ENCODE data around the gene ARHGAP8. TPM values are rescaled to one million over a fixed set of nuclear protein-coding genes. Genes with fewer than 3 reads are reported as not detected.
"Not testable (repeated sequence)": the region's sequence is repeated elsewhere in the genome, so short reads cannot be mapped to it uniquely, and the experiment has no call there.

Gene ARHGAP8
- total and polyA plus RNA-seq, 4 donors: 1.4 to 3.0 TPM; not detected in 2

- no peak overlapping the region for H3K27ac ChIP-seq (ENCODE audit: low read depth in 1 of 2, low read length in 2 of 2)
- peak; percentile 65 for ATAC-seq (ENCODE audit: low FRiP score)
- 38 to 40% methylated on average over 27 to 28 of the region's 28 CpGs for WGBS, 2 donors
Observed at GRCh38 chr22:44735518-44736428, 16.6 kb upstream of the ARHGAP8 start.

DNA sequence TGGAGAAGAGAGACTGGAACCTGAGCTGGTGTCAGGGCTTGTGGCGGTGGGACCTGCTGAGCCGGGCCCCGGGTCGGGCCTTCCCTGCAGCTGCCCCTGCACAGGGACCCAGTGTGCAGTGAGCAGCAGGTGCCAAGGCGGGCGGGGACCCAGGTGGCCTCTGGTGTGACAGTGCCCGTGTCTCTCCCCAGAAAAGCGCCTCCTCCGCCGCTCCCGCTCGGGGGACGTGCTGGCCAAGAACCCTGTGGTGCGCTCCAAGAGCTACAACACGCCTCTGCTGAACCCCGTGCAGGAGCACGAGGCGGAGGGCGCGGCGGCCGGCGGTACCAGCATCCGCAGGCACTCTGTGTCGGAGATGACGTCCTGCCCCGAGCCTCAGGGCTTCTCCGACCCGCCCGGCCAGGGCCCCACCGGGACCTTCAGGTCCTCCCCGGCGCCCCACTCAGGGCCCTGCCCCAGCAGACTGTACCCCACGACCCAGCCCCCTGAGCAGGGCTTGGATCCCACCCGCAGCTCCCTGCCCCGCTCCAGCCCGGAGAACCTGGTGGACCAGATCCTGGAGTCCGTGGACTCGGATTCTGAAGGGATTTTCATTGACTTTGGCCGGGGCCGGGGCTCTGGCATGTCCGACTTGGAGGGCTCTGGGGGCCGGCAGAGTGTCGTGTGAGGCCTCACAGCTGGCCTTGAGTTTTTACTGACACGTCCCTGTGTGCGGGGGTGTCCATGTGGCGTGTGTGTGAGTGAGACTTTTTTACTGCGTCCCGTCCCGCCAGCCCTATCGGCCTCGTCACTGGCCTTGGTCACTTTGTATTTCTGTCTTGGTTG is 15.6 kb upstream of the ARHGAP8 start:
- H3K36me3 ChIP-seq (ENCODE audit: control insufficient read depth in 1 of 2, insufficient read depth in 2 of 2, low read length in 1 of 2): no peaks in the 10 kb centered on the region
- DNase-seq: no peak
- intact Hi-C loops (cut with DNase I): loop anchor here in 1 of 2 donors (5.0 kb wide), 1 partner anchor 39 kb away; no protein-coding TSS in a partner anchor
- no peaks in the 10 kb centered on the region for H3K9me3 ChIP-seq (ENCODE audit: control insufficient read depth, low read length)
- no peak for ATAC-seq (ENCODE audit: low FRiP score)
- no peak overlapping the region for H3K4me3 ChIP-seq (ENCODE audit: low read length in 2 of 2)
- H3K27me3 ChIP-seq (ENCODE audit: control insufficient read depth in 1 of 2, insufficient read depth in 2 of 2, low read length in 1 of 2): no peaks in the 10 kb centered on the region
- H3K27ac ChIP-seq (ENCODE audit: low read depth in 1 of 2, low read length in 2 of 2): no peak overlapping the region
- no peaks in the 10 kb centered on the region for H3K4me1 ChIP-seq (ENCODE audit: control insufficient read depth in 1 of 2, insufficient read depth in 2 of 2, low read length in 2 of 2)
- 64 to 69% methylated on average over 51 to 52 of the region's 52 CpGs for WGBS, 2 donors

More at GRCh38 chr22:44735518-44736428, 16.6 kb upstream of the ARHGAP8 start:
- peak; percentile 78 to 92 for DNase-seq
- no peak overlapping the region for H3K4me3 ChIP-seq (ENCODE audit: low read length in 2 of 2)
- H3K9me3 ChIP-seq (ENCODE audit: control insufficient read depth, low read length): no peaks in the 10 kb centered on the region
- intact Hi-C loops (cut with DNase I): loop anchor here (2.0 to 5.0 kb wide), 2 partner anchors 38 to 39 kb away; no protein-coding TSS in a partner anchor
- H3K27me3 ChIP-seq (ENCODE audit: control insufficient read depth in 1 of 2, insufficient read depth in 2 of 2, low read length in 1 of 2): no peaks in the 10 kb centered on the region
- H3K36me3 ChIP-seq (ENCODE audit: control insufficient read depth in 1 of 2, insufficient read depth in 2 of 2, low read length in 1 of 2): no peaks in the 10 kb centered on the region
- no peaks in the 10 kb centered on the region for H3K4me1 ChIP-seq (ENCODE audit: control insufficient read depth in 1 of 2, insufficient read depth in 2 of 2, low read length in 2 of 2)

DNA sequence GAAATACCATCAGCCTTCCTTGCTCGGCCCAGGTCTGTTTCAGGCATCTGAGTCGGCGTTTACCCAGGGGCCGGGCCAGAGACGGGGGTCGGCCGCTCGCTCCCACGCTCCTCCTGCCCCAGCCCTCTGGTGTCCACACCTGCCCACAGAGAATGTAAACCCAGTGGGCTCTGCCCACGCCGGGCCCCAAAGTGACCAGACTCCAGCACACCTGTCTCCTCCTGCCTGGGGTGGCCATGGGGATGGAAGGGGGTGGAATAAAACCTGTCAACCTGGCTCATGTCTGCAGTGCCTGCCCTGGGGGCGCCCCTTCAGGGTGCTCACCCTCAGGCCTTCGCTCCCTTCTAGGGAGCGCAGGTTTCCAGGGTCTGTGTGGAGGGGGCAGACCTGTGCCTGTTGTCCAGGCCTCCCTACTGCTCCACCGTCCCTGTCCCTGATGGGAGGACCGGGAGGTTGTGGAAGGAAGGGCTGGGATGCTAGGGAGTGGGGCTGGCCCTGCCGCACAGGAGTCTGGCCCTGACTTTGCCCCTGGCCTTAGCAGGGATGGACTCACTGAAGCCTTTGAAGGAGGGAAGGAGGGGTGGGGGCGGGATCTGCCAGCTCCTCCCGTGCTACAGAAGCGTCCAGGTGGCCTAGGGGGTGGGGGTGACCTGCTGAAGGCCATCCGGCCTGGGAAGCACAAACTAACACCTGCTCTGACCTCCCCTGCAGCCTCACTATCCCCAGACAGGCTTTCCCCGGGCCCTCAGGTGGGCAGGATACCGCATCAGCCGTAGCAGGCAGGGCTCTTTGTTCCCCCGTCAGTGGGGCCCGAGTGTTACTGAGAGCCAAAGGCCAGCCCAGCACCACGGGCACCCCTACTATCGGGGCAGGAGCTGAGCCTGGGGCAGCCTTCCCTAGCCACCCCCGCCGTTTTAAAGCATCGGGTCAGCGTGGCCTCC is 14.7 kb upstream of the ARHGAP8 start:
- no peak overlapping the region for H3K27ac ChIP-seq (ENCODE audit: low read depth in 1 of 2, low read length in 2 of 2)
- H3K4me3 ChIP-seq (ENCODE audit: low read length in 2 of 2): no peak overlapping the region
- no peak for ATAC-seq (ENCODE audit: low FRiP score)
- no peaks in the 10 kb centered on the region for H3K4me1 ChIP-seq (ENCODE audit: control insufficient read depth in 1 of 2, insufficient read depth in 2 of 2, low read length in 2 of 2)
- intact Hi-C loops (cut with DNase I): loop anchor here in 1 of 2 donors (5.0 kb wide), 1 partner anchor 40 kb away; no protein-coding TSS in a partner anchor
- H3K9me3 ChIP-seq (ENCODE audit: control insufficient read depth, low read length): no peaks in the 10 kb centered on the region
- H3K27me3 ChIP-seq (ENCODE audit: control insufficient read depth in 1 of 2, insufficient read depth in 2 of 2, low read length in 1 of 2): no peaks in the 10 kb centered on the region
- DNase-seq: no peak
- no peaks in the 10 kb centered on the region for H3K36me3 ChIP-seq (ENCODE audit: control insufficient read depth in 1 of 2, insufficient read depth in 2 of 2, low read length in 1 of 2)
- WGBS, 2 donors: 43 to 50% methylated on average over 31 to 32 of the region's 32 CpGs

GRCh38 chr22:44738347-44738715 is 14.0 kb upstream of the ARHGAP8 start:
- intact Hi-C loops (cut with DNase I): loop anchor here in 1 of 2 donors (5.0 kb wide), 1 partner anchor 41 kb away; no protein-coding TSS in a partner anchor
- ATAC-seq (ENCODE audit: low FRiP score) (no peak), DNase-seq (no peak)

DNA sequence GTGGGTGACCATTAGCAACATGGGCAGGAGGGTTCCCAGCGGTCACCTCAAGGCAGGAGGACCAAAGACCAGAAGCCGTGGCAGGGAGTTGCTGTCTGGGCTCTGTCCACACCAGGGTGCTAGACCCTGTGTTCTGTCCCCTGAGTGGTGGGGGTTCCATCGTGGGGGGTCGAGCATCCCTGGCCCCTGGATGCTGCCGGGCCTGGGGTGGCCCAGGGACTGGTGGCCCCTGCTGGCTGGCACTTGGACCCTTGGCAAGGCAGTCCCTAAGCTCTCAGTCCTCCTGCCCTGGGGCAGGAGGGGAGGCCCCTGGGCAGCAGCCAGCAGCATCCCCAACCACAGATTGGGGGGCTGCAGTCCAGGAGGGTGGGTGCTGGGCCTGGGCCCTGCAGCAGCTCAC is 13.4 kb upstream of the ARHGAP8 start:
- H3K27ac ChIP-seq (ENCODE audit: low read depth in 1 of 2, low read length in 2 of 2): no peak overlapping the region
- ATAC-seq (ENCODE audit: low FRiP score) (no peak), DNase-seq (no peak)
- no peaks in the 10 kb centered on the region for H3K36me3 ChIP-seq (ENCODE audit: control insufficient read depth in 1 of 2, insufficient read depth in 2 of 2, low read length in 1 of 2)
- no peaks in the 10 kb centered on the region for H3K27me3 ChIP-seq (ENCODE audit: control insufficient read depth in 1 of 2, insufficient read depth in 2 of 2, low read length in 1 of 2)
- H3K4me1 ChIP-seq (ENCODE audit: control insufficient read depth in 1 of 2, insufficient read depth in 2 of 2, low read length in 2 of 2): no peaks in the 10 kb centered on the region
- H3K4me3 ChIP-seq (ENCODE audit: low read length in 2 of 2): no peak overlapping the region
- intact Hi-C loops (cut with DNase I): loop anchor here in 1 of 2 donors (5.0 kb wide), 1 partner anchor 42 kb away; no protein-coding TSS in a partner anchor
- 59 to 83% methylated on average over 4 to 5 of the region's 5 CpGs for WGBS, 2 donors
- no peaks in the 10 kb centered on the region for H3K9me3 ChIP-seq (ENCODE audit: control insufficient read depth, low read length)

More at GRCh38 chr22:44738347-44738715, 14.0 kb upstream of the ARHGAP8 start:
- Histone ChIP-seq H3K36me3 (ENCODE audit: control insufficient read depth in 1 of 2, insufficient read depth in 2 of 2, low read length in 1 of 2) (no peaks in the 10 kb centered on the region), H3K4me3 (ENCODE audit: low read length in 2 of 2) (no peak overlapping the region), H3K27me3 (ENCODE audit: control insufficient read depth in 1 of 2, insufficient read depth in 2 of 2, low read length in 1 of 2) (no peaks in the 10 kb centered on the region), H3K4me1 (ENCODE audit: control insufficient read depth in 1 of 2, insufficient read depth in 2 of 2, low read length in 2 of 2) (no peaks in the 10 kb centered on the region), H3K9me3 (ENCODE audit: control insufficient read depth, low read length) (no peaks in the 10 kb centered on the region), H3K27ac (ENCODE audit: low read depth in 1 of 2, low read length in 2 of 2) (no peak overlapping the region)
- 32 to 40% methylated on average over 14 of the region's 14 CpGs for WGBS, 2 donors

DNA sequence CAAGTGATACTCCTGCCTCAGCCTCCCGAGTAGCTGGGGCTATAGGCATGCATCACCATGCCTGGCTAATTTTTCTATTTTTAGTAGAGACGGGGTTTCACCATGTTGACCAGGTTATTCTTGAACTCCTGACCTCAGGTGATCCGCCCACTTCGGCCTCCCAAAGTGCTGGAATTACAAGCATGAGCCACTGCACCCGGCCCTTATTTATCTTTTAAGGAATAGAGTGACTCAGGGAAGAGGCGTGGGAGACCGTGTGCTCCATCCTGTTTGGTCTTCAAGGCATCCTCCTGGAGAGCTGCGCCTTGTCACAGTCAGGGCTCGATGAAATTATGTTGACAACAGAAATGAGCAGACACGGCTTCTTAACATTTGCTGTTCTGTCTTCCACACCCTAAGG is 12.7 kb upstream of the ARHGAP8 start:
- H3K27ac ChIP-seq (ENCODE audit: low read depth in 1 of 2, low read length in 2 of 2); ATAC-seq (ENCODE audit: low FRiP score); H3K4me1 ChIP-seq (ENCODE audit: control insufficient read depth in 1 of 2, insufficient read depth in 2 of 2, low read length in 2 of 2); H3K4me3 ChIP-seq (ENCODE audit: low read length in 2 of 2); H3K36me3 ChIP-seq (ENCODE audit: control insufficient read depth in 1 of 2, insufficient read depth in 2 of 2, low read length in 1 of 2); H3K27me3 ChIP-seq (ENCODE audit: control insufficient read depth in 1 of 2, insufficient read depth in 2 of 2, low read length in 1 of 2); DNase-seq; H3K9me3 ChIP-seq (ENCODE audit: control insufficient read depth, low read length): not testable (repeated sequence)
- intact Hi-C loops (cut with DNase I): loop anchor here in 1 of 2 donors (5.0 kb wide), 1 partner anchor 42 kb away; no protein-coding TSS in a partner anchor
- 42 to 49% methylated on average over 10 of the region's 10 CpGs for WGBS, 2 donors

DNA sequence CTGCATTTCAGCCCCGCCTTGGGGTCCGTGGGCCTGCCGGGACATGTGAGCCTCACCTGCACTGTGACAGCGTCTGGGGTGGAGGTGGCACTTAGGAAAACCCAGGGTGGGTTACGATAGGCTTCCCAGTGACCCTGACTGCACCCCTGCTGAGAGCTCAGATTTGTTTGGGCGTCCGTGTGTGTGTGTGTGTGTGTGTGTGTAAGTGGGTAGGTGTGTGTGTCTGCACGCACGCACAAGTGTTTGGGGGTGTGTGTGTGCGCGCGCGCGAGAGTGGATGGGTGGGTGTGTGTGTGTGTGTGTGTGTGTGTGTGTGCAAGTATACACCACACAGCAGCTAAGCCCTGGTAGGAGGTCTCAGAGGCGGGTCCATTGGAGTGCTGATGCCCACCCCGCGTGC is 12.1 kb upstream of the ARHGAP8 start:
- H3K27me3 ChIP-seq (ENCODE audit: control insufficient read depth in 1 of 2, insufficient read depth in 2 of 2, low read length in 1 of 2): no peaks in the 10 kb centered on the region
- intact Hi-C loops (cut with DNase I): no loop called here

GRCh38 chr22:44741929-44742328 is 10.4 kb upstream of the ARHGAP8 start:
- ATAC-seq (ENCODE audit: low FRiP score) (no peak), DNase-seq (no peak)
- WGBS, 2 donors: 60 to 70% methylated on average over 9 of the region's 9 CpGs
- Histone ChIP-seq H3K4me1 (ENCODE audit: control insufficient read depth in 1 of 2, insufficient read depth in 2 of 2, low read length in 2 of 2) (no peaks in the 10 kb centered on the region), H3K9me3 (ENCODE audit: control insufficient read depth, low read length) (no peaks in the 10 kb centered on the region), H3K36me3 (ENCODE audit: control insufficient read depth in 1 of 2, insufficient read depth in 2 of 2, low read length in 1 of 2) (no peaks in the 10 kb centered on the region), H3K4me3 (ENCODE audit: low read length in 2 of 2) (no peak overlapping the region), H3K27ac (ENCODE audit: low read depth in 1 of 2, low read length in 2 of 2) (no peak overlapping the region), H3K27me3 (ENCODE audit: control insufficient read depth in 1 of 2, insufficient read depth in 2 of 2, low read length in 1 of 2) (no peaks in the 10 kb centered on the region)
- intact Hi-C loops (cut with DNase I): no loop called here

More for the DNA sequence above, 12.1 kb upstream of the ARHGAP8 start:
- Histone ChIP-seq H3K36me3 (ENCODE audit: control insufficient read depth in 1 of 2, insufficient read depth in 2 of 2, low read length in 1 of 2) (no peaks in the 10 kb centered on the region), H3K27ac (ENCODE audit: low read depth in 1 of 2, low read length in 2 of 2) (no peak overlapping the region), H3K9me3 (ENCODE audit: control insufficient read depth, low read length) (no peaks in the 10 kb centered on the region), H3K4me1 (ENCODE audit: control insufficient read depth in 1 of 2, insufficient read depth in 2 of 2, low read length in 2 of 2) (no peaks in the 10 kb centered on the region), H3K4me3 (ENCODE audit: low read length in 2 of 2) (no peak overlapping the region)
- no peak for DNase-seq
- ATAC-seq (ENCODE audit: low FRiP score): no peak
- 66 to 75% methylated on average over 17 of the region's 17 CpGs for WGBS, 2 donors
